Mesenteric fat pad (tissue), 1 donor: ENCODE results near the gene TRIP13. TPM values are rescaled to one million over a fixed set of nuclear protein-coding genes. Genes with fewer than 3 reads are reported as not detected.

Experiments
- DNase-seq: peaks from one replicate; pipeline ENCODE4 v3.0.0-alpha.2; 2020; ENCODE audit warnings: low spot score
- total RNA-seq: library from RNA; stranded (reverse); fragmentation: NEBNext Ultra II Directional; extraction: Animal tissue kit (Norgen Biotek cat#: 25700); gene quantifications from one replicate; pipeline ENCODE4 v1.2.1, GENCODE V29; 2021
- donor health status: DM: yes; HTN: yes; CAD: no.

TRIP13 gene
- total RNA-seq, 1 donor from 2014 or later, result 1.2 TPM

DNA sequence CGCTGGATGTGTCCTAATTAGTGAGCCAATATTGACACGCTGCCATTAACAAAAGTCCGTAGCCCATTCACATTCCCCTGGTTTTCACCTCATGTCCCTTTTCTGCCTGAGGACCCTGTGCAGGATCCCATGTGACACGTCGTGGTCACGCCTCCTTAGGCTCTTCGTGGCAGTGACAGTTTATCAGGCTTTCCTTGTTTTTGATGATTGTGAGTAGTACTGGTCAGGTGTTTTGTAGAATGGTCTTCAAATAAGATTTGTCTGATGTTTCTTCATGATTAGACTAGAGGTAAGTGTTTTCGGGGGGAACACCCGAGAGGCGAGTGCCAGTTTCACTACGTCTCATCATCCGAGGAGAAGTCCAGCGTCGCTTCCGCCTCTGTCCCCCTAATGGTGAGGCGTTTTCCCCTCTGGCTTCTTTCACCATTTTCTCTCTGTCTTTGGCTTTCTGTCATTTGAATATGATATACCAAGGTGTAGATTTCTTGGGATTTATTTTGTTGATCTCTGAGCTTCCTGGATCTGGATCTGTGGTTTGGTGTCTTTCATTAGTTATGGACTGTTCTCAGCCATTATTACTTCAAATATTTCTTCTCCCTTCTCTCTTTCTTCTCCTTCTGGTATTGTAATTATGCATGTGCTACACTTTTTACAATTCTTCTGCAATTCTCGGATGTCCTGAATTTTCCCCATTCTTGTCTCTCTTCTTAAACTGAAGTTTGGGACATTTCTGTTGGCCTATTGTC lies 57.3 kb downstream of the TRIP13 start:
- DNase-seq, result no peak

DNA sequence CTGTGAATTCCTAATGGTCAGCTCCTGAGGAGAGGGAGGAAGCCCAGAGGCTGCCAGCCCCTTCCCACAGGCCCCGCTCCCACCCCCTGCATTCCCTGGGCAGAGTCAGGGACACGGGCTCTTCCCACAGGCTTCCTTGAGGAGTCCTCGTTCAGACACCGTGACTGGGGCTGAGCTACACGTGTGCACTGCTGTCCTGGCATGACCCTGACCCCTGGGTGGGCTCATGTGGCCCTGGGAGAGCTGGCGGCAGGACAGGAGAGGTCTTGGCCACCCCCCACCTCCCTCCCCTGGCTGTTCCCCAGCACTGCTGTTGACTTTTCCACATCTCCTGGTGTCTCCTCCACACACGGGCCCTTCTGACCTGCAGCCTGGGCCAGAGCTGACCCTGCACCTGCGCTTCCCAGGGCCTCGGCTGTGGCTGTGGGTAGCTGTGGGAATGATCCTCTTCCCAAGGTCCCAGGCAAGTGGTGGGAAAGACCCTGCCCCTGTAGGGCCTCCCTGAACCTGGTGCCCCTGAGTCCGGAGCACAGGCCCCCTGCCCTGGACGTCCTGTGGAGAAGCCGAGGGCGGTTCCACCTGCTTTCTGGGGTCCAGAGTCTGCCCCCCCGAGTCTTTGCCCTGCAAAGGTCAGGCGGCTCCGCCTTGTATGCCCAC lies 59.4 kb downstream of the TRIP13 start:
- peak; percentile 87 for DNase-seq

- no peak for DNase-seq
Measured at GRCh38 chr5:952597-953271, 60.0 kb downstream of the TRIP13 start.

GRCh38 chr5:953535-954449 lies 61.1 kb downstream of the TRIP13 start:
- DNase-seq, result peak; percentile 75

DNA sequence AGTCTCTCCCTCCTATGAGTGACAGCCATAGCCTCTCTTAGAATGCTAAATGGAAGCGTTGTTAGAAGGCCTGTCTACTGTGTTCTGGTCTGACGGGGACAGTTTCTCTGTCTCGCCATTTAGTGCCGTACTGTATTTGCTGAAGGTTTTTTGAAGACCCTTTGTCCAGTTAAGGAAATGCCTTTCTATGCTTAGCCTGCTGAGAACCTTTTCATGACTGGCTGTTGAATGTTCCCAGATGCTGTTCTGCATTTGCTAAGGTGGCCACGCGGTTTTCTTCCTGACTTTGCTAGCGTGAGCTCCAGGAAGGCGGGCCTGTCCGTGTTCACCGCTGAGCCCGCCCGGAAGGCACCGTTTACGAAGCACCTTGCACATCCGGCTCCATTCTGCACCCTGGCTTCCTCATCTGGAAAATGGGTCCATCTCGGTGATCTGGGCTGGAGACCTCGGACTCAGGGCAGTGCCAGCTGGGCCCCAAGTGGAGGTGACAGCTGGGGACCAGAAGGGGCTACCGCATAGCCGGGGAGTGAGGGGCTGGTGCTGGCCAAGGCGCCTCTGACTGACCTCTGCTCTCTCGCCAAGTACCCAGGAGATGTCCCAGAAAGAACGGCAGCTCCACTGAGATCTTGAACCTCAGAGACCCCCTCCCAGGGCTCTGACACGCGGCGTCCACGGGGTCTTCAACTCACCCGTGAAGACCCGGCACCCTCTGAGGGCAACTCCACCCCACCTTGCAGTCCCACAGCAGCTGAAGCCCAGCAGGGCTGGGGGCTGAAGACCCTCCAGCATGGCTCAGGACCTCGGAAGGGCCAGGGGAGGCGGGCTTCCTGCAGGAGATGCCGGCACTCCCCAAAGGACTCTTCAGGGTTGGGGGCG lies 63.4 kb downstream of the TRIP13 start:
- peak; percentile 77 for DNase-seq

- peak; percentile 82 for DNase-seq
Measured at GRCh38 chr5:956941-957747, 64.5 kb downstream of the TRIP13 start.

GRCh38 chr5:957748-958485 lies 65.2 kb downstream of the TRIP13 start:
- peak; percentile 84 for DNase-seq

DNA sequence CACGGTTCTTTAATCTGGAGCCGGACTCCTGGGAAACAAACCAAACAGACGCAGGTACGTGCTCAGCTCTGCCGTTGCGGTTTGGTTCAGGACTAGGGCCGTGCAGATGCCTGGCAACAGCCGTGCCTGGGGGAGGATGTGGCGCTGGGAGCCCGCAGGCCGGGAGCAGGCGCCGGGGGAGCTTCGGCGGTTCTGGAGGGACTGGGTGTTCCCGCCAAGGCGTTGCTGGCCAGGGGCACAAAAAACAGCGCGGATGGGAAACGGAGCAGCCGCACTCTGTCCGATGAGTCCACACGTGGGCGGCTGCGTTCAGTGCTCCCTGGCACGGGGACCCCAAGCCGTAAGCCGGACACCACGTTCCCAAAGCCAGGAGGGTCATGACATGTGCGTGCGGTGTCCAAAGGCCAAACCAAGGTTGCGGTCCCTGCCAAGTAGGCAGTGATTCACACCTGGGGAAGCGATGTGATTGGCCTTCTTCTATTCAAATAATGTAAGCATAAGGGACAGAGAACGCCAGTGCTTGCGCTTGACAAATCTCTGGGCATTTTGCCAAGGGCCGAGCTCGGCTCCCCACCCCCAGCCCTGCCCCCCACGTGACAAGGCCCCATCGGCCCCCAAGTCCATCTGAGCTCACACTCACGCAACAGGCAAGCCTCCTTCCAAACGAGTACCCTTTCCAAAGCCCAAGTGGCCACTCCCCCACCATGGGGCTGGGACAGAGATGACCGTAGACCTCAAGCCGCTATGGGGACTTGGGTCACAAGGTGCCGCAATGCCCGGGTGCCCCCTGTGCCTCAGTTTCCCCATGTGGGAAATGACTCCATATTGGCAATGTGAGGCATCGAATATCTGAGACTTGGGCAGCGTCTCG lies 66.3 kb downstream of the TRIP13 start:
- peak; percentile 89 for DNase-seq

- peak; percentile 81 for DNase-seq
Measured at GRCh38 chr5:959581-960531, 67.2 kb downstream of the TRIP13 start.

DNA sequence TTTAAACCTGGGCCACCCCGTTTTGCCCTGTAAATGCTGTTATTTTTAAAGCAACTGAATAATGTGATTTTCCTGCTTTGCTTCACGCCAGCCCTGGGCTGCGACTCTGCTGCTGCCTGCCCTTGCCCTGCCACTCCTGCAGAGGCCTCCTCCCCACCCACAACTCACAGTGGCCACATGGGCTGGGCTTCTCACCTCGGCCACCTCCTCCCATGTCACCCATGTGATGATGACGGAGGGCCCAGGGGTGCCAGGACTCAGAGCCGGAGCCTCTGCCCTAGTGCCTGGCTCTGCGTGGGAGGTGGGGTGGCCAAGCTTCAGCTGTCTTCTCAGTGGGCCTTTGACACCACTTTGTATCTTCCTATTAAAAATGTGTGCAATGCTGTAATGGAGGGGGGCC lies 67.9 kb downstream of the TRIP13 start:
- peak; percentile 71 for DNase-seq

DNA sequence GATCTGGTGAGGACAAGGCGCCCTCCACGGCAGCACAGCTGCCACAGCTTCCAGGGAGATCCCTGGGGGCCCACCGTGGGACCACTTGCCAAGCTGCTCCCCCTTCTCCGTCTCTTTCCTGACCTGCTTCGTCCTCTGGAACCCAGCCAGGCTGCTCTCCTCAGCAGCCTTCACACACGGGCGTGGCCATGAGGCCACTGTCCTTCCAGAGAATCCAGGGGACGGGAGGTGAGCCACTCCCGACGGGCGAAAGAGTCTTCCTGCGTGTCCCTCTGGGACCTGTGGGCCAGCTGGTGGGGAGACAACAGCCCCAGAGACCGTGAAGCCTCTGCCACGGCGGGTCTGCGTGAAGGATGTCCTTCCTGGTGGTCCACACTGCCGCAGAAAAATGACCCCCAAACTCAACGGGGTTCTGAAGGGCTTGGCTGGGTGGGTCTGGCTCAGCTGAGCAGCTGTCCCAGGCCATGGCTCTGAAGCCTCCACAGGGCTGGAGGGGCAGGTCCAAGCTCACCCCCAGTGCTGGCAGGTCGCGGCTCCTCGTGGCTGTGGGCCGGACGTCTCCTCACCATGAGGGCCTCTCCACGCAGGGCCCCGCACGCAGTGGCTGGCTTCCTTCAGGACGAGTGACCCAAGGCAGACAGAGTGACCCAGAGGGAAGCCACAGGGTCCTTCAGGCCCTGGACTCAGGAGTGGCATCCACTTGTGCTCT lies 68.5 kb downstream of the TRIP13 start:
- DNase-seq, result peak; percentile 80

DNA sequence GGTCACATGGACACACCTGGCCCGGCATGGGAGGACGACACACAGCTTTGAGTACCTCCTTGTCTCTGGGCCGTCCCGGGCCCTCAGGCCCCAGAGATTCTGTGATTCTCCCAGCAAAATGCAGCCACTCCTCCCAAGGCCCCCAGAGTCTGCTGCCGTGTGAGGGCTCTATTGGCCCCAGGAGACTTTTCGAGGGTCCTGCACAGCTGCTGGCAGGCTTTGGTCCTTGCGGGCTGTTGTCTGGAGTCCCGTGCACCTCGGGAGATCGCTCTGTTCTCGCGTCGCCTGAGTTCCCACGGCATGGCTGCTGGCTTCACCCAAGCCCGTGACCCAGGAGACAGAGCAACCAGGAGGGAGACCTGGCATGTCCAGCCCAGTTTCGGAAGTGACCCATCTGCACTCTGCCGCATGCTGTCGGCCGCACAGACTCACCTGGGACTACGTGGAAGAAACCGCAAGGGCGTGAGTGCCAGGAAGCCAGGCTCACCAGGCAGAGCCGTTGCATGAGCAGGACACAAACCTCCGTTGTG lies 69.1 kb downstream of the TRIP13 start:
- DNase-seq, result peak; percentile 72

DNA sequence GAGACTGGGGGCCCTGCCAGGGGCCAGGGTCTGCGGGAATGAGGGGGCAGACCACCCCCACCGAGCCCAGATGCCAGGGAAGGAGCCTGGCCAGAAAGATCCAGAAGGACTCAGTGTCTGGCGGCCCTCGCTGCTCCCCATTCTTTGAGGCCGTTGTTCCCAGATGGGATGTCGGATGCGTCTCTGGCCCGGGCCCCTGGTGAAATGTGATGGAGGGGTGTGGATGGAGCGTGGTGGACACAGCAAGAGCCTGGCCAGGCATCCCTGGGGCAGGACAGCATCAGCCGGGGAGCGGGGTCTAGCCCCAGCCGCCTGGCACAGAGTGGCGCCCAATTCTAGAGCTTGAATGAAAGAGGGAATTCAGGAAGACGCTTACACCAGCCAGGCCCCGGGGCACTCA lies 69.7 kb downstream of the TRIP13 start:
- peak; percentile 68 for DNase-seq

DNA sequence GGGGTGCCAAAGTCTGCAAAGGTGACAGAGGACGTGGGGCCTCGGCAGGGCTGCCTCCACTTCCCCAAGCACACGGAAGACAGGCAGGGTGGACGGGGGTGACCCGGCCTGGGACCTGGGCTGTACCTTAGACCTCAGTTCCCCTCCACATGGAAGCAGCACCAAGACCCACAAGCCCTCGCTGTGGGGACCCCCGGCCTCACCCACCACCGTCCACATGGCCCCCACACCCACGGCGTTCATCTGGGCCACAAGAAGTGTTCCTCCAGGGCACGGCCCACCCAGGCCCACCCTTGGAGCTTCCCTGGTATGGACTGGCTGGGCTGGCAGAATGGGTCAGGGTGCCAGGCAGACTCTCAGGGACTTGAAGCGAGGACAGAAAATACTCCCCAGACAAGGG lies 70.1 kb downstream of the TRIP13 start:
- peak; percentile 75 for DNase-seq

DNA sequence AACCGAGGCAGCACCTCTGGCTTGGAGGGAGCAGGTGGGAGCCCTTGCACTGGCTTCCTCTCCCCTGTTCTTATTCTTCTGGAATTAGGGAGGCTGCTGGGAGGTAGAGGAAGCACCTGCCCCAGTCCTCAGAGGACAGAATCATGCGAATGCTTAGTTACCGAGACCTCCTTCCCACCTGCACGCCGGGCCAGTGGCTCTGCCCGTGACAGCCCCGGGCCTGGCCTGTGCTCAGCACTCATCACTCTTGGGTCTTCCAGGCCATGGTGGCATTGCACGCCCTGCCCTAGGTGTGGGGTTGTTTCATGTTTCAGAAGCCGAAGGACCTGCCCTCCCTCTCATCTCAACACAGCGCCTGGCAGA lies 70.6 kb downstream of the TRIP13 start:
- peak; percentile 80 for DNase-seq
